OCI-LY3 (cell line): ENCODE data around the gene SMCO2.

Experiments used
- H2AFZ ChIP-seq: fragments of 200-600, 300-600 bp; shearing (Covaris generic); 2 replicates; pipeline ENCODE4 v1.6.0; 2014; ENCODE audit warnings: antibody characterized with exemption, low read depth, low read length
- H3K27ac ChIP-seq: fragments of 200-600, 300-600 bp; sonication (generic); 2 replicates; pipeline ENCODE4 v1.5.1; 2014; ENCODE audit warnings: mild to moderate bottlenecking, low read length, moderate library complexity, mixed read lengths
- H3K27me3 ChIP-seq: fragments of 200-600, 300-600 bp; sonication (generic); 2 replicates; pipeline ENCODE4 v1.6.1; 2014; ENCODE audit warnings: low read depth, low read length, mixed read lengths
- H3K36me3 ChIP-seq: fragments of 200-600, 300-600 bp; sonication (generic); replicated peaks from 2 replicates; pipeline ENCODE3; 2014; ENCODE audit warnings: low read depth, low read length, mixed read lengths
- H3K4me1 ChIP-seq: fragments of 300-600, 200-600 bp; sonication (generic); 2 replicates; pipeline ENCODE4 v1.6.1; 2014; ENCODE audit warnings: low read length, mixed read lengths
- H3K4me2 ChIP-seq: fragments of 200-600, 300-600 bp; sonication (generic); 2 replicates; pipeline ENCODE4 v1.6.1; 2014; ENCODE audit warnings: low read length, mixed read lengths
- H3K4me3 ChIP-seq: fragments of 300-600, 200-600 bp; sonication (generic); 2 replicates; pipeline ENCODE4 v1.5.1; 2014; ENCODE audit warnings: antibody characterized with exemption, mild to moderate bottlenecking, low read length, moderate library complexity
- H3K79me2 ChIP-seq: fragments of 300-600, 200-600 bp; shearing (Covaris generic); 2 replicates; pipeline ENCODE4 v1.6.1; 2014; ENCODE audit warnings: mild to moderate bottlenecking, low read length, mixed read lengths
- H3K9ac ChIP-seq: fragments of 300-600, 200-600 bp; shearing (Covaris generic); 2 replicates; pipeline ENCODE4 v1.6.0; 2014; ENCODE audit warnings: mild to moderate bottlenecking, low read length, moderate library complexity
- H3K9me3 ChIP-seq: fragments of 200-600, 300-600 bp; shearing (Covaris generic); 2 replicates; pipeline ENCODE4 v1.6.1; 2014; ENCODE audit warnings: low read length, mixed read lengths; ENCODE audit not compliant: insufficient read depth
- H4K20me1 ChIP-seq: fragments of 200-600, 300-600 bp; sonication (generic); 2 replicates; pipeline ENCODE4 v1.6.1; 2016; ENCODE audit warnings: low read length, mixed read lengths; ENCODE audit not compliant: insufficient read depth
- EZH2phosphoT487 ChIP-seq: fragments of 200-600 bp; shearing (Covaris generic); IDR thresholded peaks from 2 replicates; pipeline ENCODE4 v1.6.1; 2018; ENCODE audit warnings: antibody characterized with exemption, mixed run types, low read depth
- TF ChIP-seq, protein P1 (sequence below): fragments of 200-600, 300-600 bp; sonication (generic); IDR thresholded peaks from 2 replicates; pipeline ENCODE4 v1.5.1; 2014; ENCODE audit warnings: antibody characterized with exemption, low read length, low read depth

Gene SMCO2

DNA sequence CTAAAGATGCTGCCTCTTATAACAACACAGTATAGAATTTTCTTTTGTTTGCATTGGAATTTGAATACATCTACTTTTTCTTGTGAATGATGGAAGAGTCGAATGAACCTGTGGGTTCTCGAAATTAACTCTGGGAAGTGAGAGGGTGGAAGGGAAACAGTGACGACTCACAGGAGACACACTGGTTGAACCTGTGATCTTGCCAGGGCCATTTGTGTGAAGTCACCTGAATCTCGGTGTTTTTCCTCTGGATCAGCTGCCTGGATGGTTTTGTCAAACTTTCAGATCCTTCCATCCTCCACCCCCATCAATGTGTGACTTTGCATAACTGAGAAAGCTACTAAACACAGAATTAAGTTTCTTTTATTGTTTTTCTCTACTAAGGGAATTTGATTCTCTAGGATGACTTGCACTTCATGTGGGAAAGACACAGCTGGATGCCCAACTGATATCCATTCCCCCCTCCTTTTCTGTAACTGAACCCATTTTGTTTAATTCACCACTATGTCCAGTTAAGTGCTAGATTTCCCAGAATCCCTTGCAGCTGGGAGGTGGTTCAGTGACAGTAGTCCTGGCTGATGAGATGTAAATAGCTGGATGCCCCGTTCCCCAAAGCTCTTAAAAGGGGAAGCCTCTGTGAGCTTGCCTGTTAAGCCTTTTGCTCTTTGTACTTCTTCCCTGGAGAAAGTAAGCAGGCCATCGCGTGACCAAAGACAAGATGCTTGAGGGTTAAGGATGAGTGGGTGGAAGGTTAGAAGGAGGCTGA, 83.8 kb downstream of the SMCO2 start:
- no peak overlapping the region for H3K27ac ChIP-seq
- H3K4me3 ChIP-seq = no peak overlapping the region
- no peaks in the 10 kb centered on the region for H3K36me3 ChIP-seq
- H3K4me1 ChIP-seq = peaks cover 6% of the 10 kb centered on the region
- H4K20me1 ChIP-seq = no peaks in the 10 kb centered on the region
- no peak overlapping the region for H3K9ac ChIP-seq
- H3K4me2 ChIP-seq = no peak overlapping the region
- H3K79me2 ChIP-seq = no peaks in the 10 kb centered on the region
- H3K9me3 ChIP-seq = no peaks in the 10 kb centered on the region
- H2AFZ ChIP-seq = no peak overlapping the region
- H3K27me3 ChIP-seq = peaks cover 11% of the 10 kb centered on the region
- TF ChIP-seq, protein P1, sequence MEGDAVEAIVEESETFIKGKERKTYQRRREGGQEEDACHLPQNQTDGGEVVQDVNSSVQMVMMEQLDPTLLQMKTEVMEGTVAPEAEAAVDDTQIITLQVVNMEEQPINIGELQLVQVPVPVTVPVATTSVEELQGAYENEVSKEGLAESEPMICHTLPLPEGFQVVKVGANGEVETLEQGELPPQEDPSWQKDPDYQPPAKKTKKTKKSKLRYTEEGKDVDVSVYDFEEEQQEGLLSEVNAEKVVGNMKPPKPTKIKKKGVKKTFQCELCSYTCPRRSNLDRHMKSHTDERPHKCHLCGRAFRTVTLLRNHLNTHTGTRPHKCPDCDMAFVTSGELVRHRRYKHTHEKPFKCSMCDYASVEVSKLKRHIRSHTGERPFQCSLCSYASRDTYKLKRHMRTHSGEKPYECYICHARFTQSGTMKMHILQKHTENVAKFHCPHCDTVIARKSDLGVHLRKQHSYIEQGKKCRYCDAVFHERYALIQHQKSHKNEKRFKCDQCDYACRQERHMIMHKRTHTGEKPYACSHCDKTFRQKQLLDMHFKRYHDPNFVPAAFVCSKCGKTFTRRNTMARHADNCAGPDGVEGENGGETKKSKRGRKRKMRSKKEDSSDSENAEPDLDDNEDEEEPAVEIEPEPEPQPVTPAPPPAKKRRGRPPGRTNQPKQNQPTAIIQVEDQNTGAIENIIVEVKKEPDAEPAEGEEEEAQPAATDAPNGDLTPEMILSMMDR = no peak
- TF ChIP-seq EZH2phosphoT487 = no peak

DNA sequence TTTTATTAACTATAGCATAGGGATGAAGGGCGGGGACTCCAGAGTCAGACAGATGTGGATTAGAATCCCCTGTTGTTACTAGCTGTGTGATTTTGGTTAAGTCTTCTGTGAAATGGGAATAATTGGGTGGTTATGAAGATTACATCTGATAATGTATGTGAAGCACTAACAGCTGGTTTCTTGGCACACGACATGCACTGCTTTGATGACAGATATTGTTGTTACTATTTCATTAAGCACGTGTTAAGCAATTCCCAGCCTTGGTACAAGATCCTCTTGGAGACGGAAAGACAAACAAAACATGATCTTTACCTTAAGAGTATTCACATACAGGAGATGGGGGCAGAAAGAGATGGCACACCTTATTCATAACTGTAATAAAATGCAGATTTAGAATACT, 85.4 kb downstream of the SMCO2 start:
- no peaks in the 10 kb centered on the region for H3K9me3 ChIP-seq
- no peaks in the 10 kb centered on the region for H3K36me3 ChIP-seq
- peaks cover 6% of the 10 kb centered on the region for H3K4me1 ChIP-seq
- H3K79me2 ChIP-seq = no peaks in the 10 kb centered on the region
- H3K4me3 ChIP-seq = no peak overlapping the region
- H3K27me3 ChIP-seq = no peaks in the 10 kb centered on the region
- no peak overlapping the region for H3K4me2 ChIP-seq
- no peaks in the 10 kb centered on the region for H4K20me1 ChIP-seq
- no peak overlapping the region for H2AFZ ChIP-seq
- no peak overlapping the region for H3K9ac ChIP-seq
- no peak overlapping the region for H3K27ac ChIP-seq
- TF ChIP-seq EZH2phosphoT487 = no peak
- TF ChIP-seq, protein P1 = no peak

DNA sequence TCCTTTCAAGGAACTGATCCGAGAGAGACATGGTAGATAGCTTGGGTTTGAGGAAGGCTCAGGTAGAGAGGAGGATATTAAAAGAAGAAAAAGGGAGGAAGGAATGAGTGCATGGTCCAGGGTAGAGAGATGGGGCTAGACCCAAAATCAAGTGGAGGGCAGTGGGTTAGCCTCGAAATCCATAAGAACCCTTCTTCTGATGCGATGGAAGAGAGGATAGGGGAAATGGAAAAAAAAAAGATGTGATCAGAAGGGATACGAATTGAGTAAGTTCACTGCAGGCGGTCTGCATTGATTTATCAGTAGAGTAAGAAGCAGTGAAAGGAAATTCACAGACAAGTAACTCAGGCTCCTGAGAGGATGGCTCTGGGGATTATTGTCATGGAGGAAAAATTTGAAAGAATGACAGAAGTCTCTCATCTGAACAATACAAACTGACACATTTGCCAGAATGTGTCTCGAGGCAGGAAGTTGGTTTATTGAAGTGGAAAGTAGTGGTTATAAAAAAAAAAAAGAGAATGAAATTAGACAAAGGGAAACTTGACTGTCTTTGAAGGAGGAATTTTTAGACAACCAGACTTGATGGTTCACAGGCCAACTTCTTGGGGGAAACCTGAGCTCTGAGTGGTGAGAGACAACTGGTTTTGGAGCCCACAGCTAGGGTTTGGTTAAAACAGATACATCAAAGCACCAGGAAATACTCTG, 87.7 kb downstream of the SMCO2 start:
- Histone ChIP-seq H3K27ac (no peak overlapping the region), H3K27me3 (no peaks in the 10 kb centered on the region), H2AFZ (no peak overlapping the region), H3K4me1 (peaks cover 6% of the 10 kb centered on the region), H3K4me3 (no peak overlapping the region), H3K9ac (no peak overlapping the region), H3K4me2 (no peak overlapping the region), H3K36me3 (no peaks in the 10 kb centered on the region), H4K20me1 (no peaks in the 10 kb centered on the region), H3K9me3 (no peaks in the 10 kb centered on the region), H3K79me2 (no peaks in the 10 kb centered on the region)
- TF ChIP-seq, protein P1 = no peak
- TF ChIP-seq EZH2phosphoT487 = no peak

DNA sequence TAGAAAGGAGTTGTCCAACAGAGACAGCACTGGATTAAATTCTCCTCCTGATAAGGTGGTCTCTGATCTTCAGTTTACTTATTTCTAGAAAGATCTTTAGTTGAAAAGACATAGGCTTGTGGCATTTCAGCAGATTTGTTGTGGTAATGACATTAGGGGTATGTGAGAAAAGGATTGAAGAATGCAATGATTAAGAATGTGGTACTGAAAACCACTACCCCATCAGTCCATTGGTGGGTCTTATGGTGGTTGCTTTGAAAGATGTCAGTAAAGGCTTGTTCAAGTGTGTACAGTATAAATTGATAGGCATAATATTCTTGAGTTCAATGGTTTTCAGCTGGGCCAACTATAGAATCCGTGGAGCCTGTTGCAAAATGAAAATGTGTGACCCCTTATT, 88.2 kb downstream of the SMCO2 start:
- H3K4me3 ChIP-seq = no peak overlapping the region

More for the DNA sequence above, 88.2 kb downstream of the SMCO2 start:
- no peaks in the 10 kb centered on the region for H4K20me1 ChIP-seq
- H3K4me1 ChIP-seq = peaks cover 6% of the 10 kb centered on the region
- H3K36me3 ChIP-seq = no peaks in the 10 kb centered on the region
- H3K79me2 ChIP-seq = no peaks in the 10 kb centered on the region
- H3K27me3 ChIP-seq = no peaks in the 10 kb centered on the region
- H3K4me2 ChIP-seq = no peak overlapping the region
- TF ChIP-seq, protein P1 = no peak
- no peak for TF ChIP-seq EZH2phosphoT487
- H3K9me3 ChIP-seq = no peaks in the 10 kb centered on the region
- no peak overlapping the region for H3K9ac ChIP-seq
- no peak overlapping the region for H3K27ac ChIP-seq
- H2AFZ ChIP-seq = no peak overlapping the region
